GM12878 (cell line): ENCODE results near the gene ACOT7. TPM values are rescaled to one million over a fixed set of nuclear protein-coding genes. Genes with fewer than 3 reads are reported as not detected.

Experiments
- ATAC-seq: fragments of 200-7000 bp; cut with Tn5 transposase; 3 replicates; pipeline ENCODE4 v1.9.1; 2020; ENCODE audit warnings: mild to moderate bottlenecking, moderate library complexity
- BruUV-seq: library from RNA; stranded (reverse); fragments of 400-500 nt; replicated peaks from 2 replicates; lab custom pipeline; 2021; lab: Mats Ljungman, UMichigan
- CTCF ChIA-PET: fragments of 300-600 bp; sonication (Branson Sonifier 250); formaldehyde crosslinking; extraction: SDS; loops from one replicate; lab custom pipeline; 2021; ENCODE audit warnings: inconsistent platforms; lab: Yijun Ruan, JAX
- POLR2A ChIA-PET: fragments of 350-600 bp; formaldehyde crosslinking; extraction: SDS; loops from one replicate; lab custom pipeline; 2021; ENCODE audit warnings: inconsistent platforms; lab: Charles Lee
- RAD21 ChIA-PET: fragments of 300-600 bp; sonication (Branson Sonifier 250); formaldehyde crosslinking; loops from one replicate; lab custom pipeline; 2023; ENCODE audit warnings: antibody characterized with exemption; ENCODE audit not compliant: unreplicated experiment; lab: Charles Lee
- SMC1A ChIA-PET: fragments of 300-600 bp; sonication (Branson Sonifier 250); formaldehyde crosslinking; loops from one replicate; lab custom pipeline; 2023; ENCODE audit not compliant: unreplicated experiment, uncharacterized antibody; lab: Charles Lee
- DNase-seq: peaks from one replicate; pipeline ENCODE4 v3.0.0-alpha.2; 2011; ENCODE audit warnings: low read depth, low spot score
- FAIRE-seq: peaks from 3 replicates; lab custom pipeline; 2011; peaks lifted over from hg19 to GRCh38; lab: Jason Lieb, UNC
- H2AFZ ChIP-seq: 2 replicates; pipeline ENCODE4 v1.6.0; 2011; ENCODE audit warnings: low read depth, low read length, control low read depth; ENCODE audit not compliant: control insufficient read depth
- H3K27ac ChIP-seq: 2 replicates; pipeline ENCODE4 v1.5.1; 2011; ENCODE audit warnings: control low read depth; ENCODE audit not compliant: control insufficient read depth, insufficient read depth
- H3K27me3 ChIP-seq, 2 experiments: replicated peaks in 1 of 2; 2 replicates each; pipeline versions ENCODE4 v1.6.0 to v1.6.1; 2011; ENCODE audit warnings: low read length in 1 of 2; ENCODE audit not compliant: control insufficient read depth in 2 of 2, insufficient read depth in 2 of 2
- H3K36me3 ChIP-seq, 2 experiments: 2 replicates each; pipeline ENCODE4 v1.5.1; 2011; ENCODE audit warnings: low read length in 1 of 2; ENCODE audit not compliant: control insufficient read depth in 2 of 2, insufficient read depth in 2 of 2
- H3K4me1 ChIP-seq: 2 replicates; pipeline ENCODE4 v1.6.1; 2011; ENCODE audit warnings: mild to moderate bottlenecking, low read length, moderate library complexity, mixed read lengths; ENCODE audit not compliant: control insufficient read depth, insufficient read depth
- H3K4me2 ChIP-seq: 2 replicates; pipeline ENCODE4 v1.6.0; 2011; ENCODE audit warnings: control low read depth; ENCODE audit not compliant: control insufficient read depth, insufficient read depth
- H3K4me3 ChIP-seq: fragments of 200-600 bp; sonication (generic); 2 replicates; pipeline ENCODE4 v1.5.1; 2016
- H3K79me2 ChIP-seq: 2 replicates; pipeline ENCODE4 v1.6.0; 2011; ENCODE audit warnings: low read length; ENCODE audit not compliant: control insufficient read depth, insufficient read depth
- H3K9ac ChIP-seq: 2 replicates; pipeline ENCODE4 v1.8.0; 2011; ENCODE audit warnings: low read length, control low read depth, mixed read lengths; ENCODE audit not compliant: control insufficient read depth, insufficient read depth
- H3K9me3 ChIP-seq: replicated peaks from 3 replicates; pipeline ENCODE4 v1.5.1; 2011; ENCODE audit warnings: mild to moderate bottlenecking, low read length; ENCODE audit not compliant: control insufficient read depth, insufficient read depth
- H4K20me1 ChIP-seq: 2 replicates; pipeline ENCODE4 v1.6.0; 2011; ENCODE audit not compliant: control insufficient read depth, insufficient read depth
- BMI1 ChIP-seq: fragments of 450-650 bp; IDR thresholded peaks from 2 replicates; pipeline ENCODE4 v1.6.1; 2016; ENCODE audit warnings: mild to moderate bottlenecking, moderate library complexity, borderline replicate concordance
- CEBPB ChIP-seq, 2 experiments: fragments of 150-350 bp in 1 of 2; IDR thresholded peaks; 2 replicates each; pipeline ENCODE4 v1.6.1; 2012 to 2014; ENCODE audit warnings: low read depth in 2 of 2, low read length in 2 of 2, borderline replicate concordance in 1 of 2, inconsistent platforms in 1 of 2
- HDAC6 ChIP-seq: fragments of 200-600 bp; sonication (generic); IDR thresholded peaks from one replicate; pipeline ENCODE4 v1.8.0; 2017; ENCODE audit warnings: antibody characterized with exemption; ENCODE audit not compliant: unreplicated experiment
- IKZF2 ChIP-seq, 2 experiments: fragments of 450-650 bp; IDR thresholded peaks; 2 replicates each; pipeline ENCODE4 v1.6.1; 2017; ENCODE audit warnings: mild to moderate bottlenecking in 2 of 2, moderate library complexity in 2 of 2
- MYB ChIP-seq: fragments of 150-350 bp; IDR thresholded peaks from 2 replicates; pipeline ENCODE4 v1.6.1; 2014; ENCODE audit warnings: mild to moderate bottlenecking, low read depth, low read length, borderline replicate concordance
- NBN ChIP-seq: fragments of 450-650 bp; IDR thresholded peaks from 2 replicates; pipeline ENCODE4 v1.6.1; 2016
- PAX8 ChIP-seq: fragments of 450-650 bp; IDR thresholded peaks from 2 replicates; pipeline ENCODE4 v1.6.1; 2017; ENCODE audit warnings: mild to moderate bottlenecking, moderate library complexity
- PBX3 ChIP-seq: IDR thresholded peaks from 2 replicates; pipeline ENCODE4 v1.6.1; 2011; ENCODE audit warnings: mild to moderate bottlenecking, low read depth, low read length, moderate library complexity; ENCODE audit not compliant: insufficient replicate concordance
- RAD21 ChIP-seq: IDR thresholded peaks from 2 replicates; pipeline ENCODE4 v1.6.1; 2011; ENCODE audit warnings: mild to moderate bottlenecking, low read depth, low read length, moderate library complexity; ENCODE audit not compliant: insufficient read depth
- RFX5 ChIP-seq: IDR thresholded peaks from 2 replicates; pipeline ENCODE4 v1.6.1; 2011; ENCODE audit warnings: low read depth, low read length, improper control_type of control experiment
- SMC3 ChIP-seq: IDR thresholded peaks from 2 replicates; pipeline ENCODE4 v1.6.1; 2011; ENCODE audit warnings: low read length, improper control_type of control experiment, borderline replicate concordance
- SPI1 ChIP-seq: IDR thresholded peaks from 2 replicates; pipeline ENCODE4 v1.6.1; 2011; ENCODE audit warnings: low read depth, mild to moderate bottlenecking, low read length, moderate library complexity, borderline replicate concordance; ENCODE audit not compliant: insufficient read depth
- ZBTB4 ChIP-seq: fragments of 450-650 bp; formaldehyde crosslinking; IDR thresholded peaks from 2 replicates; pipeline ENCODE4 v1.4.0; 2022; ENCODE audit warnings: mild to moderate bottlenecking, moderate library complexity
- ZSCAN29 ChIP-seq: fragments of 450-650 bp; IDR thresholded peaks from 2 replicates; pipeline ENCODE4 v1.6.1; 2017; ENCODE audit warnings: mild to moderate bottlenecking, moderate library complexity
- WGBS: methylation state at CpG from one replicate; pipeline ENCODE4 v1.1.6; 2016; ENCODE audit warnings: low lambda C conversion rate; ENCODE audit not compliant: insufficient replicate concordance, insufficient coverage; ENCODE audit errors: missing lambda C conversion rate; 5-methylcytosine and 5-hydroxymethylcytosine counted together
- in situ Hi-C: fragments of 300-500 bp; cut with MboI; formaldehyde crosslinking; loops from 9 replicates; pipeline ENCODE4 v1.14.3; 2018; ENCODE audit warnings: mixed read lengths
- intact Hi-C: fragments of 100-400 bp; cut with micrococcal nuclease; formaldehyde crosslinking; loops from one replicate; pipeline ENCODE4 v1.14.2; 2022; ENCODE audit not compliant: unreplicated experiment
- polyA plus RNA-seq, 11 experiments: library from polyadenylated mRNA; depleted of rRNA in 4 of 11; unstranded in 6 of 11; stranded (reverse) in 5 of 11; fragments of >200 nt; fragmentation: Nextera tagmentation in 4 of 11; fragmentation: Illumina TruSeq in 1 of 11; extraction: Ambion mirVana in 4 of 11; extraction: Trizol in 1 of 11; gene quantifications; 1 replicate in 1 of 11; 2 replicates in 10 of 11; pipeline versions ENCODE4 v1.2.1 to v1.2.3, GENCODE V29; 2011 to 2016; ENCODE audit warnings: inconsistent platforms in 2 of 11, missing spikeins in 2 of 11, low read depth in 1 of 11
- total RNA-seq, 4 experiments: library from RNA; depleted of rRNA in 3 of 4; stranded (reverse); fragments of >200 nt in 3 of 4; fragmentation: Illumina TruSeq in 1 of 4; extraction: Trizol in 1 of 4; gene quantifications; 2 replicates each; pipeline versions ENCODE4 v1.2.1 to v1.2.3, GENCODE V29; 2013 to 2021
- TF ChIP-seq, protein P1 (sequence below): fragments of 450-650 bp; IDR thresholded peaks from 2 replicates; pipeline ENCODE4 v1.6.1; 2018; ENCODE audit warnings: borderline replicate concordance, mild to moderate bottlenecking; ENCODE audit not compliant: partially characterized antibody
- TF ChIP-seq, protein P2 (sequence below): fragments of 450-650 bp; IDR thresholded peaks from 2 replicates; pipeline ENCODE4 v1.6.1; 2017; ENCODE audit warnings: low read depth, mild to moderate bottlenecking, moderate library complexity

The ACOT7 gene
- total and polyA plus RNA-seq, 10 of the 15 experiments (the other 5 are each of a cell fraction or from before 2014, with no cell fraction given): 8.9 to 206 (median 61.2) TPM

- H3K27ac ChIP-seq: no peak overlapping the region
- FAIRE-seq: no peak
- RAD21 ChIA-PET: no interaction called here
- no peak overlapping the region for H3K9ac ChIP-seq
- 94% methylated on average over 15 of the region's 15 CpGs for WGBS
- H3K36me3 ChIP-seq: peaks cover 23 to 30% of the 10 kb centered on the region in 2 experiments
- H2AFZ ChIP-seq: no peak overlapping the region
- H3K4me2 ChIP-seq: no peak overlapping the region
- no peaks in the 10 kb centered on the region for H3K79me2 ChIP-seq
- no peak overlapping the region for H3K4me3 ChIP-seq
- no peak for ATAC-seq
- DNase-seq: no peak
- no TSS peak for BruUV-seq
- no peaks in the 10 kb centered on the region for H4K20me1 ChIP-seq
- CTCF ChIA-PET: interaction anchor here (0.6 to 1.4 kb wide), 3 partner anchors 11 to 19 kb away, joined by 3 read pairs; partner anchors contain the start of gene RNF207
- in situ Hi-C loops: no loop called here
- POLR2A ChIA-PET: interaction anchor here (0.9 kb wide), 1 partner anchor 10 kb away, joined by 3 read pairs; no protein-coding TSS in a partner anchor
- H3K9me3 ChIP-seq: no peaks in the 10 kb centered on the region
- H3K27me3 ChIP-seq: no peaks in the 10 kb centered on the region
- H3K4me1 ChIP-seq: no peaks in the 10 kb centered on the region
- intact Hi-C loops: no loop called here
- no peak for TF ChIP-seq CEBPB (IDR thresholded peaks at IDR 0.05; ENCODE audit: borderline replicate concordance in 1 of 2, low read depth in 2 of 2, low read length in 2 of 2)
- TF ChIP-seq ZSCAN29: no peak
- TF ChIP-seq ZBTB4 (CRISPR knock-in tag): no peak
- no peak for TF ChIP-seq SPI1
- TF ChIP-seq PBX3: no peak
- no peak for TF ChIP-seq RFX5
- TF ChIP-seq BMI1: no peak
- TF ChIP-seq, protein P1, sequence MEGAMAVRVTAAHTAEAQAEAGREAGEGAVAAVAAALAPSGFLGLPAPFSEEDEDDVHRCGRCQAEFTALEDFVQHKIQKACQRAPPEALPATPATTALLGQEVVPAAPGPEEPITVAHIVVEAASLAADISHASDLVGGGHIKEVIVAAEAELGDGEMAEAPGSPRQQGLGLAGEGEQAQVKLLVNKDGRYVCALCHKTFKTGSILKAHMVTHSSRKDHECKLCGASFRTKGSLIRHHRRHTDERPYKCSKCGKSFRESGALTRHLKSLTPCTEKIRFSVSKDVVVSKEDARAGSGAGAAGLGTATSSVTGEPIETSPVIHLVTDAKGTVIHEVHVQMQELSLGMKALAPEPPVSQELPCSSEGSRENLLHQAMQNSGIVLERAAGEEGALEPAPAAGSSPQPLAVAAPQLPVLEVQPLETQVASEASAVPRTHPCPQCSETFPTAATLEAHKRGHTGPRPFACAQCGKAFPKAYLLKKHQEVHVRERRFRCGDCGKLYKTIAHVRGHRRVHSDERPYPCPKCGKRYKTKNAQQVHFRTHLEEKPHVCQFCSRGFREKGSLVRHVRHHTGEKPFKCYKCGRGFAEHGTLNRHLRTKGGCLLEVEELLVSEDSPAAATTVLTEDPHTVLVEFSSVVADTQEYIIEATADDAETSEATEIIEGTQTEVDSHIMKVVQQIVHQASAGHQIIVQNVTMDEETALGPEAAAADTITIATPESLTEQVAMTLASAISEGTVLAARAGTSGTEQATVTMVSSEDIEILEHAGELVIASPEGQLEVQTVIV: no peak
- TF ChIP-seq, protein P2, sequence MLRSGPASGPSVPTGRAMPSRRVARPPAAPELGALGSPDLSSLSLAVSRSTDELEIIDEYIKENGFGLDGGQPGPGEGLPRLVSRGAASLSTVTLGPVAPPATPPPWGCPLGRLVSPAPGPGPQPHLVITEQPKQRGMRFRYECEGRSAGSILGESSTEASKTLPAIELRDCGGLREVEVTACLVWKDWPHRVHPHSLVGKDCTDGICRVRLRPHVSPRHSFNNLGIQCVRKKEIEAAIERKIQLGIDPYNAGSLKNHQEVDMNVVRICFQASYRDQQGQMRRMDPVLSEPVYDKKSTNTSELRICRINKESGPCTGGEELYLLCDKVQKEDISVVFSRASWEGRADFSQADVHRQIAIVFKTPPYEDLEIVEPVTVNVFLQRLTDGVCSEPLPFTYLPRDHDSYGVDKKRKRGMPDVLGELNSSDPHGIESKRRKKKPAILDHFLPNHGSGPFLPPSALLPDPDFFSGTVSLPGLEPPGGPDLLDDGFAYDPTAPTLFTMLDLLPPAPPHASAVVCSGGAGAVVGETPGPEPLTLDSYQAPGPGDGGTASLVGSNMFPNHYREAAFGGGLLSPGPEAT: no peak
- no peak for TF ChIP-seq RAD21
- no peak for TF ChIP-seq NBN
- TF ChIP-seq HDAC6: no peak
- TF ChIP-seq MYB: no peak
- no peak for TF ChIP-seq IKZF2 (IDR thresholded peaks at IDR 0.05)
- TF ChIP-seq SMC3: no peak
- TF ChIP-seq PAX8: no peak
- TF ChIP-seq, all 136 proteins: peak for 0
- SMC1A ChIA-PET: interaction anchor here (1.0 to 1.1 kb wide), 2 partner anchors 11 to 22 kb away, joined by 3 read pairs; no protein-coding TSS in a partner anchor
Observed at GRCh38 chr1:6224718-6225117, 168.8 kb downstream of the ACOT7 start.
